Uterus (tissue), 4 donors: ENCODE data around the gene BCO2. TPM values are rescaled to one million over a fixed set of nuclear protein-coding genes. Genes with fewer than 3 reads are reported as not detected.

ENCODE experiments used
- DNase-seq, 2 donors: peaks; one replicate each; pipeline ENCODE4 v3.0.0-alpha.2; 2019 to 2020
- H3K27ac ChIP-seq, 2 donors: fragments of 200-600 bp; sonication (generic); 1 replicate in 1 of 2; 2 replicates in 1 of 2; pipeline ENCODE4 v1.5.1; 2016 to 2018
- H3K27me3 ChIP-seq, 2 donors: fragments of 200-600 bp; sonication (generic); one replicate each; pipeline ENCODE4 v1.5.1; 2018 to 2019; ENCODE audit warnings: control low read depth in 1 of 2
- H3K36me3 ChIP-seq, 2 donors: fragments of 200-600 bp; sonication (generic); one replicate each; pipeline ENCODE4 v1.5.1; 2019; ENCODE audit warnings: control low read depth in 1 of 2
- H3K4me1 ChIP-seq, 2 donors: fragments of 200-600 bp; sonication (generic); one replicate each; pipeline ENCODE4 v1.5.1; 2018 to 2019; ENCODE audit warnings: control low read depth in 1 of 2
- H3K4me3 ChIP-seq, 2 donors: fragments of 200-600 bp; sonication (generic); 1 replicate in 1 of 2; 2 replicates in 1 of 2; pipeline ENCODE4 v1.5.1; 2018 to 2019; ENCODE audit warnings: mild to moderate bottlenecking in 1 of 2
- H3K9me3 ChIP-seq, 2 donors: fragments of 200-600 bp; sonication (generic); one replicate each; pipeline ENCODE4 v1.5.1; 2019; ENCODE audit warnings: control low read depth in 1 of 2
- CTCF ChIP-seq, 4 experiments: fragments of 200-600 bp in 2 of 4; fragments of 450-650 bp in 2 of 4; sonication (generic) in 2 of 4; IDR thresholded peaks; one replicate each; pipeline ENCODE4 v1.5.1; 2016 to 2019; ENCODE audit warnings: antibody characterized with exemption in 4 of 4, mild to moderate bottlenecking in 2 of 4, moderate library complexity in 1 of 4
- POLR2A ChIP-seq, 2 donors: fragments of 450-650 bp; IDR thresholded peaks; one replicate each; pipeline ENCODE4 v1.6.1; 2016; ENCODE audit warnings: antibody characterized with exemption in 2 of 2, mild to moderate bottlenecking in 1 of 2, moderate library complexity in 1 of 2
- intact Hi-C: fragments of 100-400 bp; cut with DNase I; formaldehyde crosslinking; loops from one replicate; pipeline ENCODE4 v1.15.1; 2023; ENCODE audit warnings: low total_unique reads
- total RNA-seq, 4 donors: library from RNA; depleted of rRNA in 3 of 4; stranded (reverse); fragments of >200 nt in 3 of 4; gene quantifications; one replicate each; pipeline versions ENCODE4 v1.1.0 to v1.2.4, GENCODE V29; 2014 to 2023
- donor health status: DM: yes; HTN: yes; CAD: no.

The BCO2 gene
- total RNA-seq, 4 donors from 2014 or later = 4.6 to 15.3 (median 14.2) TPM

GRCh38 chr11:112212710-112213109 is 37.4 kb downstream of the BCO2 start:
- Histone ChIP-seq H3K36me3 (no peaks in the 10 kb centered on the region), H3K27ac (no peak overlapping the region), H3K4me3 (no peak overlapping the region), H3K4me1 (no peaks in the 10 kb centered on the region), H3K27me3 (no peaks in the 10 kb centered on the region), H3K9me3 (no peaks in the 10 kb centered on the region)
- intact Hi-C loops = no loop called here
- no peak for DNase-seq
- TF ChIP-seq CTCF (IDR thresholded peaks at IDR 0.05) (no peak), POLR2A (IDR thresholded peaks at IDR 0.05) (no peak)

- no peak overlapping the region for H3K4me3 ChIP-seq
Measured at GRCh38 chr11:112213753-112214152, 38.4 kb downstream of the BCO2 start.

GRCh38 chr11:112215621-112216020 is 40.3 kb downstream of the BCO2 start:
- no peak for DNase-seq
- no peaks in the 10 kb centered on the region for H3K36me3 ChIP-seq
- intact Hi-C loops = loop anchor here (5.0 kb wide), 1 partner anchor 67 kb away; no protein-coding TSS in a partner anchor
- no peak overlapping the region for H3K4me3 ChIP-seq
- H3K27ac ChIP-seq = no peak overlapping the region
- no peaks in the 10 kb centered on the region for H3K9me3 ChIP-seq
- H3K27me3 ChIP-seq = no peaks in the 10 kb centered on the region
- no peak for TF ChIP-seq CTCF (IDR thresholded peaks at IDR 0.05)
- TF ChIP-seq POLR2A (IDR thresholded peaks at IDR 0.05) = no peak
- H3K4me1 ChIP-seq = no peaks in the 10 kb centered on the region

More at GRCh38 chr11:112213753-112214152, 38.4 kb downstream of the BCO2 start:
- TF ChIP-seq CTCF (IDR thresholded peaks at IDR 0.05) (no peak), POLR2A (IDR thresholded peaks at IDR 0.05) (no peak)
- no peaks in the 10 kb centered on the region for H3K4me1 ChIP-seq
- DNase-seq = no peak
- no peaks in the 10 kb centered on the region for H3K27me3 ChIP-seq
- H3K9me3 ChIP-seq = no peaks in the 10 kb centered on the region
- intact Hi-C loops = no loop called here
- no peak overlapping the region for H3K27ac ChIP-seq
- no peaks in the 10 kb centered on the region for H3K36me3 ChIP-seq

GRCh38 chr11:112216561-112217105 is 41.3 kb downstream of the BCO2 start:
- H3K36me3 ChIP-seq = no peaks in the 10 kb centered on the region
- intact Hi-C loops = loop anchor here (5.0 kb wide), 1 partner anchor 66 kb away; no protein-coding TSS in a partner anchor
- no peaks in the 10 kb centered on the region for H3K27me3 ChIP-seq
- no peaks in the 10 kb centered on the region for H3K4me1 ChIP-seq
- H3K27ac ChIP-seq = no peak overlapping the region
- no peaks in the 10 kb centered on the region for H3K9me3 ChIP-seq
- DNase-seq = no peak
- H3K4me3 ChIP-seq = no peak overlapping the region
- no peak for TF ChIP-seq POLR2A (IDR thresholded peaks at IDR 0.05)
- TF ChIP-seq CTCF (IDR thresholded peaks at IDR 0.05) = no peak

- H3K27me3 ChIP-seq = no peaks in the 10 kb centered on the region
- intact Hi-C loops = loop anchor here (5.0 kb wide), 1 partner anchor 63 kb away; no protein-coding TSS in a partner anchor
- DNase-seq = peak; percentile 19 to 51
- H3K36me3 ChIP-seq = no peaks in the 10 kb centered on the region
- H3K9me3 ChIP-seq = no peaks in the 10 kb centered on the region
- TF ChIP-seq POLR2A (IDR thresholded peaks at IDR 0.05) (peak in 1 of 2 donors; percentile 12), CTCF (IDR thresholded peaks at IDR 0.05) (peak; percentile 80 to 94 (median 87))
- H3K4me1 ChIP-seq = no peaks in the 10 kb centered on the region
- no peak overlapping the region for H3K4me3 ChIP-seq
- H3K27ac ChIP-seq = peak overlapping the region in 1 of 2 donors; percentile 45
Measured at GRCh38 chr11:112219476-112220232, 44.3 kb downstream of the BCO2 start.
